GM19463 (cell line): ENCODE results near the gene GCK.

Experiments used
- ATAC-seq: cut with Tn5 transposase; IDR thresholded peaks from one replicate; pipeline ENCODE4 v1.9.1; 2021; ENCODE audit warnings: mild to moderate bottlenecking, moderate library complexity; ENCODE audit not compliant: unreplicated experiment

Gene GCK

GRCh38 chr7:44097064-44097932 lies 91.9 kb downstream of the GCK start:
- ATAC-seq, result peak; percentile 73

- ATAC-seq, result no peak
Measured at GRCh38 chr7:44096326-44096881, 92.8 kb downstream of the GCK start.

GRCh38 chr7:44095781-44096180 lies 93.5 kb downstream of the GCK start:
- no peak for ATAC-seq

GRCh38 chr7:44094883-44095592 lies 94.2 kb downstream of the GCK start:
- ATAC-seq, result no peak

- no peak for ATAC-seq
Measured at GRCh38 chr7:44094365-44094764, 94.9 kb downstream of the GCK start.
